Naive thymus-derived CD4-positive, alpha-beta T cell (primary cell): ENCODE data around the gene SETD3. TPM values are rescaled to one million over a fixed set of nuclear protein-coding genes. Genes with fewer than 3 reads are reported as not detected.

Experiments used
- ATAC-seq: fragments of 150-1000 bp; cut with Tn5 transposase; 2 replicates; pipeline ENCODE4 v1.10.0; 2021; ENCODE audit warnings: mild to moderate bottlenecking, moderate library complexity
- CTCF ChIA-PET: fragments of 350-600 bp; sonication (Branson Sonifier 250); formaldehyde crosslinking; loops from one replicate; lab custom pipeline; 2021; ENCODE audit warnings: antibody characterized with exemption; lab: Charles Lee
- POLR2A ChIA-PET: fragments of 350-600 bp; sonication (Branson Sonifier 250); formaldehyde crosslinking; loops from one replicate; lab custom pipeline; 2021; ENCODE audit warnings: antibody characterized with exemption, inconsistent platforms; lab: Charles Lee
- DNase-seq, 9 donors: peaks; one replicate each; pipeline versions ENCODE4 v3.0.0 to v3.0.0-alpha.2; 2020 to 2022; ENCODE audit warnings: mixed read lengths in 1 of 9
- H3K27ac ChIP-seq: one replicate; pipeline ENCODE4 v1.7.0; 2013; ENCODE audit warnings: mild to moderate bottlenecking, low read depth, low read length, moderate library complexity
- H3K27me3 ChIP-seq, 2 donors: one replicate each; pipeline ENCODE4 v1.7.0; 2013; ENCODE audit warnings: low read length in 2 of 2, mild to moderate bottlenecking in 2 of 2, moderate library complexity in 2 of 2; ENCODE audit not compliant: control insufficient read depth in 2 of 2, insufficient read depth in 2 of 2
- H3K36me3 ChIP-seq, 3 experiments: 1 replicate in 2 of 3; 2 replicates in 1 of 3; pipeline ENCODE4 v1.7.0; 2013; ENCODE audit warnings: low read length in 3 of 3, mild to moderate bottlenecking in 3 of 3, moderate library complexity in 1 of 3; ENCODE audit not compliant: insufficient read depth in 3 of 3, control insufficient read depth in 2 of 3
- H3K4me1 ChIP-seq, 2 donors: one replicate each; pipeline ENCODE4 v1.7.0; 2013; ENCODE audit warnings: low read length in 2 of 2, mild to moderate bottlenecking in 2 of 2, moderate library complexity in 1 of 2; ENCODE audit not compliant: control insufficient read depth in 2 of 2, insufficient read depth in 2 of 2
- H3K4me3 ChIP-seq: 2 replicates; pipeline ENCODE4 v1.7.0; 2013; ENCODE audit warnings: mild to moderate bottlenecking, low read length
- H3K9me3 ChIP-seq, 3 experiments: 1 replicate in 2 of 3; 2 replicates in 1 of 3; pipeline ENCODE4 v1.7.0; 2013; ENCODE audit warnings: low read length in 3 of 3; ENCODE audit not compliant: control insufficient read depth in 2 of 3
- H3K27ac Mint-ChIP-seq, 9 donors: one replicate each; pipeline ENCODE4 v1.8.0; 2020 to 2022; ENCODE audit warnings: mixed read lengths in 9 of 9, mild to moderate bottlenecking in 8 of 9, moderate library complexity in 5 of 9, inconsistent platforms in 2 of 9
- H3K27me3 Mint-ChIP-seq, 5 donors: one replicate each; pipeline ENCODE4 v1.8.0; 2021 to 2022; ENCODE audit warnings: mixed read lengths in 5 of 5, mild to moderate bottlenecking in 1 of 5
- H3K36me3 Mint-ChIP-seq, 5 donors: one replicate each; pipeline ENCODE4 v1.8.0; 2020 to 2022; ENCODE audit warnings: mixed read lengths in 5 of 5, mild to moderate bottlenecking in 3 of 5, inconsistent platforms in 1 of 5
- H3K4me1 Mint-ChIP-seq, 7 donors: one replicate each; pipeline ENCODE4 v1.8.0; 2020 to 2022; ENCODE audit warnings: mixed read lengths in 7 of 7, mild to moderate bottlenecking in 3 of 7, inconsistent platforms in 1 of 7
- H3K4me3 Mint-ChIP-seq, 10 donors: one replicate each; pipeline ENCODE4 v1.8.0; 2020 to 2022; ENCODE audit warnings: mild to moderate bottlenecking in 10 of 10, mixed read lengths in 10 of 10, moderate library complexity in 6 of 10, inconsistent platforms in 2 of 10
- H3K9me3 Mint-ChIP-seq, 11 donors: one replicate each; pipeline ENCODE4 v1.8.0; 2020 to 2022; ENCODE audit warnings: mixed read lengths in 11 of 11, mild to moderate bottlenecking in 4 of 11, inconsistent platforms in 1 of 11, moderate library complexity in 1 of 11
- intact Hi-C, 2 donors: fragments of 100-400 bp; cut with micrococcal nuclease; formaldehyde crosslinking; loops; one replicate each; pipeline ENCODE4 v1.15.1; 2023
- polyA plus RNA-seq, 2 donors: library from polyadenylated mRNA; unstranded; fragments of 300-500 nt; fragmentation: Illumina TruSeq; gene quantifications; one replicate each; pipeline ENCODE4 v1.2.3, GENCODE V29; 2021
- total RNA-seq, 6 experiments: library from RNA in 5 of 6; stranded (reverse) in 5 of 6; gene quantifications; 1 replicate in 5 of 6; 2 replicates in 1 of 6; pipeline ENCODE4 v1.2.3 and lab custom pipeline; 2021 to 2026

Gene SETD3
- total and polyA plus RNA-seq, 7 experiments from 2014 or later: 32.2 to 59.4 (median 53.0) TPM

GRCh38 chr14:99514552-99515300 lies 34.1 kb upstream of the SETD3 start:
- Mint-ChIP-seq H3K4me1 (no peaks in the 10 kb centered on the region), H3K4me3 (no peak overlapping the region), H3K36me3 (no peaks in the 10 kb centered on the region), H3K27me3 (no peaks in the 10 kb centered on the region), H3K9me3 (no peaks in the 10 kb centered on the region), H3K27ac (peak overlapping the region in 3 of 9 donors; percentile 33 to 59 (median 36))
- POLR2A ChIA-PET: no interaction called here
- no peak overlapping the region for H3K4me3 ChIP-seq
- no peak overlapping the region for H3K27ac ChIP-seq
- ATAC-seq (no peak), DNase-seq (no peak)
- CTCF ChIA-PET: interaction anchor here (0.7 kb wide), 1 partner anchor 32 kb away, joined by 3 read pairs; no protein-coding TSS in a partner anchor
- peaks cover 0 to 48% (median 0%) of the 10 kb centered on the region in 3 experiments for H3K36me3 ChIP-seq
- intact Hi-C loops: loop anchor here in 1 of 2 donors (5.0 kb wide), 1 partner anchor 168 kb away; the partner anchor contains the start of gene CYP46A1
- no peaks in the 10 kb centered on the region for H3K9me3 ChIP-seq
- H3K4me1 ChIP-seq: no peaks in the 10 kb centered on the region
- no peaks in the 10 kb centered on the region for H3K27me3 ChIP-seq

GRCh38 chr14:99513946-99514551 lies 33.4 kb upstream of the SETD3 start:
- Mint-ChIP-seq H3K9me3 (no peaks in the 10 kb centered on the region), H3K36me3 (peaks cover 0 to 6% (median 0%) of the 10 kb centered on the region in 5 donors), H3K27ac (peak overlapping the region in 1 of 9 donors; percentile 32), H3K4me3 (no peak overlapping the region), H3K27me3 (no peaks in the 10 kb centered on the region), H3K4me1 (no peaks in the 10 kb centered on the region)
- no peaks in the 10 kb centered on the region for H3K4me1 ChIP-seq
- peak in 1 of 9 donors; percentile 15 for DNase-seq
- intact Hi-C loops: no loop called here
- peak; percentile 3 for ATAC-seq
- no peak overlapping the region for H3K27ac ChIP-seq
- H3K27me3 ChIP-seq: no peaks in the 10 kb centered on the region
- no peaks in the 10 kb centered on the region for H3K9me3 ChIP-seq
- peaks cover 0 to 55% (median 0%) of the 10 kb centered on the region in 3 experiments for H3K36me3 ChIP-seq
- POLR2A ChIA-PET: no interaction called here
- CTCF ChIA-PET: interaction anchor here (0.7 kb wide), 1 partner anchor 33 kb away, joined by 3 read pairs; no protein-coding TSS in a partner anchor
- H3K4me3 ChIP-seq: no peak overlapping the region

- no peaks in the 10 kb centered on the region for H3K9me3 ChIP-seq
- intact Hi-C loops: no loop called here
- Mint-ChIP-seq H3K4me3 (no peak overlapping the region), H3K27me3 (no peaks in the 10 kb centered on the region), H3K9me3 (no peaks in the 10 kb centered on the region), H3K4me1 (no peaks in the 10 kb centered on the region), H3K27ac (peak overlapping the region in 2 of 9 donors; percentile 38 to 48), H3K36me3 (peaks cover 0 to 14% (median 0%) of the 10 kb centered on the region in 5 donors)
- DNase-seq: no peak
- ChIA-PET POLR2A (interaction anchor here (0.7 kb wide), 1 partner anchor 64 kb away, joined by 3 read pairs; no protein-coding TSS in a partner anchor), CTCF (interaction anchor here (0.7 kb wide), 1 partner anchor 95 kb away, joined by 3 read pairs; no protein-coding TSS in a partner anchor)
- no peak for ATAC-seq
- H3K36me3 ChIP-seq: peaks cover 0 to 63% (median 0%) of the 10 kb centered on the region in 3 experiments
- no peak overlapping the region for H3K27ac ChIP-seq
- no peaks in the 10 kb centered on the region for H3K4me1 ChIP-seq
- H3K27me3 ChIP-seq: no peaks in the 10 kb centered on the region
- no peak overlapping the region for H3K4me3 ChIP-seq
Observed at GRCh38 chr14:99513183-99513694, 32.6 kb upstream of the SETD3 start.

GRCh38 chr14:99512571-99513182 lies 32.0 kb upstream of the SETD3 start:
- intact Hi-C loops: no loop called here
- H3K4me1 Mint-ChIP-seq: no peaks in the 10 kb centered on the region
- H3K27ac Mint-ChIP-seq: no peak overlapping the region
- DNase-seq (no peak), ATAC-seq (no peak)
- H3K9me3 ChIP-seq: no peaks in the 10 kb centered on the region
- CTCF ChIA-PET: interaction anchor here (0.7 kb wide), 1 partner anchor 96 kb away, joined by 3 read pairs; no protein-coding TSS in a partner anchor
- no peak overlapping the region for H3K4me3 Mint-ChIP-seq
- H3K9me3 Mint-ChIP-seq: no peaks in the 10 kb centered on the region
- H3K36me3 Mint-ChIP-seq: peaks cover 0 to 19% (median under 1%) of the 10 kb centered on the region in 5 donors
- H3K4me3 ChIP-seq: no peak overlapping the region
- no peak overlapping the region for H3K27ac ChIP-seq
- no peaks in the 10 kb centered on the region for H3K27me3 Mint-ChIP-seq
- no peaks in the 10 kb centered on the region for H3K27me3 ChIP-seq
- POLR2A ChIA-PET: interaction anchor here (0.7 kb wide), 1 partner anchor 64 kb away, joined by 3 read pairs; no protein-coding TSS in a partner anchor
- peaks cover 0 to 68% (median 6%) of the 10 kb centered on the region in 3 experiments for H3K36me3 ChIP-seq
- H3K4me1 ChIP-seq: no peaks in the 10 kb centered on the region

- Histone ChIP-seq H3K27me3 (no peaks in the 10 kb centered on the region), H3K36me3 (peaks cover 0 to 74% (median 11%) of the 10 kb centered on the region in 3 experiments), H3K27ac (no peak overlapping the region), H3K9me3 (no peaks in the 10 kb centered on the region), H3K4me3 (no peak overlapping the region), H3K4me1 (no peaks in the 10 kb centered on the region)
- no peak for DNase-seq
- H3K36me3 Mint-ChIP-seq: peaks cover 0 to 25% (median 3%) of the 10 kb centered on the region in 5 donors
- no peaks in the 10 kb centered on the region for H3K4me1 Mint-ChIP-seq
- H3K4me3 Mint-ChIP-seq: no peak overlapping the region
- ChIA-PET POLR2A (no interaction called here), CTCF (no interaction called here)
- H3K27me3 Mint-ChIP-seq: no peaks in the 10 kb centered on the region
- H3K27ac Mint-ChIP-seq: peak overlapping the region in 2 of 9 donors; percentile 48 to 49
- no peaks in the 10 kb centered on the region for H3K9me3 Mint-ChIP-seq
- ATAC-seq: no peak
- intact Hi-C loops: no loop called here
Observed at GRCh38 chr14:99512110-99512449, 31.4 kb upstream of the SETD3 start.

GRCh38 chr14:99511421-99512109 lies 30.9 kb upstream of the SETD3 start:
- H3K36me3 Mint-ChIP-seq: peaks cover under 1 to 30% (median 3%) of the 10 kb centered on the region in 5 donors
- intact Hi-C loops: no loop called here
- no peaks in the 10 kb centered on the region for H3K27me3 ChIP-seq
- H3K9me3 ChIP-seq: no peaks in the 10 kb centered on the region
- no peaks in the 10 kb centered on the region for H3K4me1 ChIP-seq
- H3K9me3 Mint-ChIP-seq: no peaks in the 10 kb centered on the region
- ATAC-seq (no peak), DNase-seq (no peak)
- H3K4me3 ChIP-seq: no peak overlapping the region
- H3K27ac Mint-ChIP-seq: peak overlapping the region in 1 of 9 donors; percentile 59
- CTCF ChIA-PET: no interaction called here
- H3K27ac ChIP-seq: no peak overlapping the region
- H3K4me1 Mint-ChIP-seq: no peaks in the 10 kb centered on the region
- H3K27me3 Mint-ChIP-seq: no peaks in the 10 kb centered on the region
- H3K4me3 Mint-ChIP-seq: no peak overlapping the region
- POLR2A ChIA-PET: no interaction called here
- peaks cover 0 to 80% (median 15%) of the 10 kb centered on the region in 3 experiments for H3K36me3 ChIP-seq
